HL-60 (cell line): ENCODE measurements around the gene ARHGAP26.

Experiments used
- CTCF ChIP-seq: IDR thresholded peaks from one replicate; pipeline ENCODE4 v1.5.1; 2011; ENCODE audit warnings: low read length, control low read depth, inconsistent platforms; ENCODE audit not compliant: insufficient read depth
- GABPA ChIP-seq: IDR thresholded peaks from 2 replicates; pipeline ENCODE4 v1.6.1; 2012; ENCODE audit warnings: low read depth
- POLR2AphosphoS5 ChIP-seq: IDR thresholded peaks from 2 replicates; pipeline ENCODE4 v1.6.1; 2012; ENCODE audit warnings: low read depth
- REST ChIP-seq: IDR thresholded peaks from 2 replicates; pipeline ENCODE4 v1.6.1; 2012; ENCODE audit warnings: low read depth; ENCODE audit not compliant: insufficient replicate concordance

GRCh38 chr5:143156086-143156485, 385.9 kb downstream of the ARHGAP26 start:
- TF ChIP-seq CTCF (no peak), POLR2AphosphoS5 (no peak), REST (no peak), GABPA (no peak)
